BLaER1 (cell line): ENCODE measurements around the gene NPTX1.

Source experiments
- H3K27ac ChIP-seq: shearing (Covaris generic); formaldehyde crosslinking; 2 replicates; pipeline ENCODE4 v1.8.1; 2022
- H3K27me3 ChIP-seq: shearing (Covaris generic); formaldehyde crosslinking; 2 replicates; pipeline ENCODE4 v1.8.1; 2022
- H3K36me3 ChIP-seq: shearing (Covaris generic); formaldehyde crosslinking; 2 replicates; pipeline ENCODE4 v1.8.1; 2022
- H3K4me1 ChIP-seq: shearing (Covaris generic); formaldehyde crosslinking; 2 replicates; pipeline ENCODE4 v1.8.1; 2022
- H3K4me2 ChIP-seq: shearing (Covaris generic); formaldehyde crosslinking; 2 replicates; pipeline ENCODE4 v1.8.1; 2022
- H3K4me3 ChIP-seq: shearing (Covaris generic); formaldehyde crosslinking; 2 replicates; pipeline ENCODE4 v1.8.1; 2022
- H3K9ac ChIP-seq: shearing (Covaris generic); formaldehyde crosslinking; 2 replicates; pipeline ENCODE4 v1.8.1; 2022
- H3K9me3 ChIP-seq: shearing (Covaris generic); formaldehyde crosslinking; 2 replicates; pipeline ENCODE4 v1.8.1; 2022
- H4K20me1 ChIP-seq: shearing (Covaris generic); formaldehyde crosslinking; 2 replicates; pipeline ENCODE4 v1.8.1; 2022
- Cebpa-rat ChIP-seq: shearing (Covaris generic); IDR thresholded peaks from 2 replicates; pipeline ENCODE4 v1.8.1; 2022

Gene NPTX1

GRCh38 chr17:80446645-80447405, 29.6 kb downstream of the NPTX1 start:
- Histone ChIP-seq H3K9ac (no peak overlapping the region), H3K4me3 (no peak overlapping the region), H3K4me1 (peaks cover 7% of the 10 kb centered on the region), H3K4me2 (no peak overlapping the region), H3K27me3 (0 out of 2 replicates have a peak, but pooled peaks cover 10% of the 10 kb centered on the region), H3K9me3 (no peaks in the 10 kb centered on the region), H4K20me1 (peaks cover 36% of the 10 kb centered on the region), H3K36me3 (no peaks in the 10 kb centered on the region), H3K27ac (no peak overlapping the region)
- no peak for TF ChIP-seq Cebpa-rat

DNA sequence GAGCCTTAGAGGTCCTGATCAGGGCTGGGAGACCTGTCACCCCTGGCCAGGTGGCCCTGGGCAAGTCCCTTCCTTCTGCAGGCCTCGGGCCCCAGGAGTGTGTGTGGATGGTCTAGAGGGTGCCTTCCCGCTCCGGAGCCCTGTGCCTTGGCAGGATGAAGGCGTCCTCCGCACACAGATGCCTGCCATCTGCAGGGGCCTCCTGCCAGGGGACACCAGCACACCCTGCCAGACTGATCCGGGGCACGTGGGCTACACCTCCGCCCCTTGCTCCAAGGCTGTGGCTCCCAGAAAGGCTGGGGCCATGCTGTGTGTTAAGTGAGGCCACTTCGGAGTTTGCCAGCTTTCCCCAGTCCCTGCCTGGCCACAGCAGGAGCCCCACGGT, 30.7 kb downstream of the NPTX1 start:
- Histone ChIP-seq H3K4me3 (no peak overlapping the region), H3K36me3 (no peaks in the 10 kb centered on the region), H4K20me1 (peaks cover 47% of the 10 kb centered on the region), H3K27ac (no peak overlapping the region), H3K4me2 (no peak overlapping the region), H3K9me3 (no peaks in the 10 kb centered on the region), H3K4me1 (no peaks in the 10 kb centered on the region), H3K27me3 (0 out of 2 replicates have a peak, but pooled peaks cover 10% of the 10 kb centered on the region), H3K9ac (no peak overlapping the region)
- no peak for TF ChIP-seq Cebpa-rat

- peaks cover 52% of the 10 kb centered on the region for H4K20me1 ChIP-seq
- H3K27me3 ChIP-seq, result 0 out of 2 replicates have a peak, but pooled peaks cover 10% of the 10 kb centered on the region
- no peak for TF ChIP-seq Cebpa-rat
- no peak overlapping the region for H3K27ac ChIP-seq
- H3K9me3 ChIP-seq, result no peaks in the 10 kb centered on the region
- H3K9ac ChIP-seq, result no peak overlapping the region
- H3K36me3 ChIP-seq, result no peaks in the 10 kb centered on the region
- H3K4me1 ChIP-seq, result no peaks in the 10 kb centered on the region
- no peak overlapping the region for H3K4me3 ChIP-seq
- H3K4me2 ChIP-seq, result no peak overlapping the region
Observed at GRCh38 chr17:80445007-80445725, 31.2 kb downstream of the NPTX1 start.

DNA sequence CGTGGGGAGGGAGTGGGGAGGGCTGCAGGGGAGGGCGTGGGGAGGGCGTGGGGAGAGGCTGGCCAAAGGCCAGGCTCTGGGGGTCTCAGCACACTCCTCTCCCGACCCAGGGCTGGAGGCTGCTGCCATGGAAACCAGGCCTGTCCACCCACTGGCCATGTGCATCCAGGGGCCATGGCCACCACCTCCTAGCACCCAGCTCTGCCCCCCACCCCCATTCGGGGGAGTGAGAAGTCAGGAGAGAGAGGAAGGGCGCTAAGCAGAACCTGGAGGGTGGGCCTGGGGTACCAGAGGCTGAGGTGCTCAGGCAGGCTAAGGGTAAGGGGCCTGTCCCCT, 31.8 kb downstream of the NPTX1 start:
- Histone ChIP-seq H3K4me3 (no peak overlapping the region), H3K36me3 (no peaks in the 10 kb centered on the region), H3K9ac (no peak overlapping the region), H3K4me2 (no peak overlapping the region), H3K4me1 (no peaks in the 10 kb centered on the region), H3K27me3 (peaks cover 10% of the 10 kb centered on the region; the same call in 1 of the 2 replicates), H3K27ac (no peak overlapping the region), H3K9me3 (no peaks in the 10 kb centered on the region), H4K20me1 (peaks cover 58% of the 10 kb centered on the region)
- TF ChIP-seq Cebpa-rat, result no peak

DNA sequence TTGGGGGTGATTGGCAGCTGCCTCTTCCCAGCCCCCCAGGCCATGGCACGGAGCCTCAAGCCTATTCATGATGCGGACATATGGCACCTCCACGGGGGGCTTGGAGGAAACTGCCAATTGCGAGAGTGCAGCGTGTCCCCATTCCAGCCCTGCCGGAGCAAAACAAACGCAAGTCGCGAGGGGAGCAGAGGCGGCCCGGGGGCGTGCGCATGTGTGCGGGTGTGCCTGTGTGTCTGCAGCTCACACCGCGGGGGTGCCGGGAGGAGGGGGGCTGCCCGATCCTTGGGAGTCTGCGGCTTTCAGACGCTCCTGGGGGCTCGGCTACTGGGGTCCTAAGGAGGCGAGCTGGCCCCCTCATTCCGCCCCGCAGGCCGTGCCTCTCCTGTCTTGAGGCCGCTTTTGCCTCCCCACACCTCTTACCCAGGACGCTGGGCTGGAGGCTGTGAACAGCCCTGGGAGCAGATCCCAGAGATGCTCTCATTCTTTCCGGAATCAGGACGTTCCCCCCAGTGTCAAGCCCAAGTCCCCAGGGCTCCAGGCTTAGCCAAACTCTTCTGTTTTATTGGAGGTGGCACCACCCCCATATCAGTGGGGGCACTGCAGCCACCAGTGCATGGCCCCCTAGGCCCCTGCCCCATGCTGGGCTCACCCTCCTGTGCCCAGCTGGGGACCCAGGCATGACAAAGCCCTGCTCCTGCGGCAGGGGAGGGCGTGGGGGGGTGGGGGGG, 32.3 kb downstream of the NPTX1 start:
- no peak overlapping the region for H3K27ac ChIP-seq
- peaks cover 63% of the 10 kb centered on the region for H4K20me1 ChIP-seq
- H3K27me3 ChIP-seq, result peaks cover 10% of the 10 kb centered on the region; the same call in 1 of the 2 replicates
- no peak for TF ChIP-seq Cebpa-rat
- H3K9me3 ChIP-seq, result no peaks in the 10 kb centered on the region
- H3K36me3 ChIP-seq, result no peaks in the 10 kb centered on the region
- no peak overlapping the region for H3K4me2 ChIP-seq
- no peak overlapping the region for H3K9ac ChIP-seq
- H3K4me1 ChIP-seq, result no peaks in the 10 kb centered on the region
- no peak overlapping the region for H3K4me3 ChIP-seq

DNA sequence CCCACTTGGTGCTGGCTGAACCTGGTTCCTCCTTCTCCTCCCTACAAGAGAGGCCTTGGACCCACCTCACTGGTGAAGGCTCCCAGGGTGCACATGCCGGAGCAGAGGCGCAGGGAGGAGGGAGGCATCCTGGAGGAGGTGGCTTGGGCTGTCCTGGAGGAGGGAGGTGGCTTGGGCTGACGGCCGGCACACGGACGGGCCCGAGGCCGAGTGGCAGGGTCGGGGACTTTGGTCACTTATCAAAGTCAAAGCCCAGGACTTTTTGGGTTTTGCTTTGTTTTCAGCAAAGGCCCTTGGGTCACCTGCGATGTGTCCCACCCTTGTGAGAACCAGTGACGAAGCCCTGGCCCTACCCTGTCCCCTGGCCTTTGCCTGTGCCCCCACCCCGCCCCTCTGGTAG, 32.9 kb downstream of the NPTX1 start:
- H3K27ac ChIP-seq, result no peak overlapping the region
- no peak overlapping the region for H3K4me3 ChIP-seq
- H4K20me1 ChIP-seq, result peaks cover 69% of the 10 kb centered on the region
- H3K27me3 ChIP-seq, result peaks cover 10% of the 10 kb centered on the region; the same call in 1 of the 2 replicates
- H3K4me1 ChIP-seq, result no peaks in the 10 kb centered on the region
- H3K36me3 ChIP-seq, result no peaks in the 10 kb centered on the region
- TF ChIP-seq Cebpa-rat, result no peak
- H3K9ac ChIP-seq, result no peak overlapping the region
- H3K9me3 ChIP-seq, result no peaks in the 10 kb centered on the region
- H3K4me2 ChIP-seq, result no peak overlapping the region

DNA sequence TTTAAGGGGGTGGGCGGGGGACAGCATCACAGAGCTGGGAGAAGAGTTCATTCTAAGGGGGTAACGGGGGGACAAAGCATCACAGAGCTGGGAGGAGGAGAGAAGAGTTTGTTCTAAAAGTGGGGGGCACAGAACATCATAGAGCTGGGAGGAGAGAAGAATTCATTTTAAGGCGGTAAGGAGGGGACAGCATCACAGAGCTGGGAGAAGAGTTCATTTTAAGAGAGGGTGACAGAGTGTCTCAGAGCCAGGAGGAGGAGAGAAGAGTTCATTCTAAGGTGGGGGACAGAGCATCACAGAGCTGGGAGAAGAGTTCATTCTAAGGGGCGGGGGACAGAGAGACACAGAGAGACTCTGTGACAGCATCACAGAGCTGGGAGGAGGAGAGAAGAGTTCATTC, 33.6 kb downstream of the NPTX1 start:
- H3K4me1 ChIP-seq, result no peaks in the 10 kb centered on the region
- peaks cover 71% of the 10 kb centered on the region for H4K20me1 ChIP-seq
- no peak overlapping the region for H3K4me3 ChIP-seq
- H3K4me2 ChIP-seq, result no peak overlapping the region
- H3K27ac ChIP-seq, result no peak overlapping the region
- no peak for TF ChIP-seq Cebpa-rat
- H3K9me3 ChIP-seq, result no peaks in the 10 kb centered on the region
- no peaks in the 10 kb centered on the region for H3K36me3 ChIP-seq
- H3K9ac ChIP-seq, result no peak overlapping the region
- H3K27me3 ChIP-seq, result peaks cover 10% of the 10 kb centered on the region; the same call in 1 of the 2 replicates

DNA sequence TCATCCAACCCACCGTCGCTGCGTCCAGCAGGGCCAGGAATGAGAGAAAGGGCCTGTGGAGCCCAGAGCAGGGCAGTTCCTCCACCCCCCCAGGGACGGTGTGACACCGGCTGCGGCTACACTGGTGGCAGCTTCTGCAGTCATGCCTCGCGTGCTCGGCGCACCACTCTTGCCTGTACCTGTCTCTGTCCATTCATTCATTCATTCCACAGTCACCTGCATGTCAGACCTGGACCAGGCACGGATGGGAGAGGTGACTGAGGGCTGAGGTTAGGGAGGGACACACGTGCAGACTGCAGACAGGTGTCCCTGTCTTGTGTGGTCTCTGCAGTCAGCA, 34.1 kb downstream of the NPTX1 start:
- H3K4me1 ChIP-seq, result no peaks in the 10 kb centered on the region
- peaks cover 67% of the 10 kb centered on the region for H4K20me1 ChIP-seq
- H3K9ac ChIP-seq, result no peak overlapping the region
- no peak overlapping the region for H3K27ac ChIP-seq
- TF ChIP-seq Cebpa-rat, result no peak
- H3K9me3 ChIP-seq, result no peaks in the 10 kb centered on the region
- H3K36me3 ChIP-seq, result no peaks in the 10 kb centered on the region
- H3K4me2 ChIP-seq, result no peak overlapping the region
- peaks cover 10% of the 10 kb centered on the region; the same call in 1 of the 2 replicates for H3K27me3 ChIP-seq
- H3K4me3 ChIP-seq, result no peak overlapping the region

DNA sequence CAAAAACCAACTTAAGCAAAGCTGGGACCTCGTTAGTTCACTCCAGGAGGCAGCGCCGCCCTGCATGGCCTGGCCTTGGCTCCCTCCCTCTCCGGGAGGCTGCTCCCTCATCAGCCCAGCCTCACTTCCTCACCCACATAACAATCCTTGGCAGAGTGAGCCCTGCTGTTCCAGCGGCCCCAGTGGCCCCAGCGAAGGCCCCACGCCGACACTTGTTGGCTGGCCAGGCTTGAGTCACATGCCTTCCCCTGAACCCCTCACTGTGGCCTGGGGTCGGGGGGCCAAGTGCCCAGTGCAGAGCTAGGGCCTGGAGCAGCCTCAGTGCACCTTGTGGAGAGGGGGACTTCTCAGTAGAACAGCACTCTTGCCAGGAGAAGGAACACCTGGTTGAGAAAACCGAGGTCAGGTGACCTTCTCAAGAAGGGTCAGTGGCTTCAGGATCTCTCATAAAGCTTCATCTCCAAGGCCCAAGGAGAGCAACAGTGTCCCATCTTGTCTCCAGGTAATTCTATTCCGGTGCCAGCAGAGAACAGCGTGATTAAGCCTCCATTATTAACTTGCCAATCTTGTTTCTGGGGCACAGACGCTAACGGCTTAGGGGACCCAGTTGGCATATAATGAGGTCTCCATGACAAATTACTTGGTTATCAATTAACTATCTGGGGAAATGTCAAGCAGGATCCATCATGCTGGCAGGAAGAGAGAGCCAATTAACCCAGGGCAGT, 34.6 kb downstream of the NPTX1 start:
- Histone ChIP-seq H3K4me1 (no peaks in the 10 kb centered on the region), H3K27me3 (peaks cover 10% of the 10 kb centered on the region; the same call in 1 of the 2 replicates), H3K9me3 (no peaks in the 10 kb centered on the region), H3K36me3 (no peaks in the 10 kb centered on the region), H4K20me1 (peaks cover 67% of the 10 kb centered on the region), H3K9ac (no peak overlapping the region), H3K27ac (no peak overlapping the region), H3K4me2 (no peak overlapping the region), H3K4me3 (no peak overlapping the region)
- TF ChIP-seq Cebpa-rat, result no peak
